Stomach (tissue), 4 donors: ENCODE measurements around the gene IFNL3.

ENCODE experiments used
- EP300 ChIP-seq: sonication (generic); formaldehyde crosslinking; IDR thresholded peaks from one replicate; pipeline ENCODE4 v1.6.1; 2017; ENCODE audit warnings: antibody characterized with exemption
- POLR2A ChIP-seq, 4 donors: fragments of 450-650 bp; IDR thresholded peaks; one replicate each; pipeline ENCODE4 v1.6.1; 2016; ENCODE audit warnings: antibody characterized with exemption in 4 of 4, control low read depth in 2 of 4, mild to moderate bottlenecking in 1 of 4, moderate library complexity in 1 of 4
- POLR2AphosphoS5 ChIP-seq, 3 donors: sonication (generic); formaldehyde crosslinking; IDR thresholded peaks; one replicate each; pipeline ENCODE4 v1.6.1; 2016; ENCODE audit warnings: antibody characterized with exemption in 3 of 3
- TF ChIP-seq, protein P1 (sequence below), 7 experiments: fragments of 450-650 bp in 4 of 7; fragments of 200-600 bp in 3 of 7; sonication (generic) in 3 of 7; IDR thresholded peaks; one replicate each; pipeline ENCODE4 v1.5.1; 2016 to 2019; ENCODE audit warnings: antibody characterized with exemption in 7 of 7, control low read depth in 2 of 7, mild to moderate bottlenecking in 1 of 7

- TF ChIP-seq, protein P1, sequence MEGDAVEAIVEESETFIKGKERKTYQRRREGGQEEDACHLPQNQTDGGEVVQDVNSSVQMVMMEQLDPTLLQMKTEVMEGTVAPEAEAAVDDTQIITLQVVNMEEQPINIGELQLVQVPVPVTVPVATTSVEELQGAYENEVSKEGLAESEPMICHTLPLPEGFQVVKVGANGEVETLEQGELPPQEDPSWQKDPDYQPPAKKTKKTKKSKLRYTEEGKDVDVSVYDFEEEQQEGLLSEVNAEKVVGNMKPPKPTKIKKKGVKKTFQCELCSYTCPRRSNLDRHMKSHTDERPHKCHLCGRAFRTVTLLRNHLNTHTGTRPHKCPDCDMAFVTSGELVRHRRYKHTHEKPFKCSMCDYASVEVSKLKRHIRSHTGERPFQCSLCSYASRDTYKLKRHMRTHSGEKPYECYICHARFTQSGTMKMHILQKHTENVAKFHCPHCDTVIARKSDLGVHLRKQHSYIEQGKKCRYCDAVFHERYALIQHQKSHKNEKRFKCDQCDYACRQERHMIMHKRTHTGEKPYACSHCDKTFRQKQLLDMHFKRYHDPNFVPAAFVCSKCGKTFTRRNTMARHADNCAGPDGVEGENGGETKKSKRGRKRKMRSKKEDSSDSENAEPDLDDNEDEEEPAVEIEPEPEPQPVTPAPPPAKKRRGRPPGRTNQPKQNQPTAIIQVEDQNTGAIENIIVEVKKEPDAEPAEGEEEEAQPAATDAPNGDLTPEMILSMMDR (IDR thresholded peaks at IDR 0.05), result no peak
- TF ChIP-seq POLR2A (IDR thresholded peaks at IDR 0.05) (no peak), EP300 (no peak), POLR2AphosphoS5 (IDR thresholded peaks at IDR 0.05) (no peak)
Observed at GRCh38 chr19:39251081-39251480, 6.3 kb upstream of the IFNL3 start.
